GM21447 (cell line): ENCODE data around the gene SPAG9.
"Not testable (repeated sequence)": the region's sequence is repeated elsewhere in the genome, so short reads cannot be mapped to it uniquely, and the experiment has no call there.

ENCODE experiments used
- ATAC-seq: cut with Tn5 transposase; IDR thresholded peaks from one replicate; pipeline ENCODE4 v1.9.1; 2021; ENCODE audit not compliant: unreplicated experiment

The SPAG9 gene

DNA sequence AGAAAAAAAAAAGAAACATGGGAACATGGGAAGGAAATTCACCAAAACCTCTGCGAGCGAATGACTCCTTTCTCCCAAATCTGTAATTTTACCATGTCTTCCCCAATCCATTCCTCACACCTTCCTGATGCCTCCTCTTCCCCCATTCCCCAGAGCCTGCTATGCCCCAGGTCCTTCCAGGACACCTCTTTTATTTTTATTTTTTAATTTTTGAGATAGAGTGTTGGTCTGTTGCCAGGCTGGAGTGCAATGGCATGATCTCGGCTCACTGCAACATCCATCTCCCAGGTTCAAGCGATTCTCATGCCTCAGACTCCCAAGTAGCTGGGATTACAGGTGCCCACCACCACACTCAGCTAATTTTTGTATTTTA lies 179.0 kb downstream of the SPAG9 start:
- ATAC-seq: not testable (repeated sequence)

DNA sequence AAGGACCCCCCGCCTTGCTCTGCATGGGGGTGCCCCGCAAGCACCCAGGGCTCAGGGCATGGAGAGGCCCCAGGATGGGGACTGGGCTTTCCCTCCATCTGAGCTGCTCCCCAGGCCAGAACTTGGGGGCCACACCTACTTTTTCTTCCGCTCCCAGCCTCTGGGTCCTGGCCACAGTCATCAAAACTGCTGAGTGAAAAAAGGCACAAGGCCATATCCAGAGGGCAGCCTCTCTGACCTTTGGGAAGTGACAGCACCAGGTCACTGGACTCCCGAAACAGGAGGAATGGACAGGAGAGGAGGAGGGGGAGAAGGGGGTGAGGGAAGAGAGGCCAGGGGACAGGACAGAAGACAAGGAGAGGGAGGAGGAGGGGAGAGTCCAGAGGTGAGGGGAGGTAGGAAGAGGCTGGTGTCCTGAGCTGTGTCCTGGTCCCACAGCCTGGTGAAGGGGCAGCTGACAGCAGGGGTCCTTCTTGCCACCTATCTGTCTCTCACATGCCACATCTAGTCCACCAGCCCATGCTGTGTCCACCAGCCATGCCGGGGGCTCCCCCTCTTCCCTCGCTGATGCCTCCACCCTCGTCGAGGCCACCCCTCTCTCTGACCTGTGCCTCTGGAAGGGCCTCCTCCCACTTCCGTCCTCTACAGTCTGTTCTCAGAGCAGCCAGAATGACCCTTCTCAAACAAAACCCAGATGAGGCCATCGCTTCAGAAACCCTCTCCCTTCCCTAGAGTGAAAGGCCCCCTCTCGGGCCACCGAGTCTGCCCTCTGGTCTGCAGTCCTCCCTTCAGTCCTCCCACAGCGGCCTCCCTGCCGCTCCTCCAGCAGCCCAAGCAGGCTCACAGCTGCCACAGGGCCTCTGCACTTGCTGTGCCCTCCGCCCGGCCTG lies 180.6 kb downstream of the SPAG9 start:
- no peak for ATAC-seq

GRCh38 chr17:50939542-50939794 lies 181.2 kb downstream of the SPAG9 start:
- no peak for ATAC-seq

- ATAC-seq: no peak
Observed at GRCh38 chr17:50938821-50939541, 181.7 kb downstream of the SPAG9 start.

DNA sequence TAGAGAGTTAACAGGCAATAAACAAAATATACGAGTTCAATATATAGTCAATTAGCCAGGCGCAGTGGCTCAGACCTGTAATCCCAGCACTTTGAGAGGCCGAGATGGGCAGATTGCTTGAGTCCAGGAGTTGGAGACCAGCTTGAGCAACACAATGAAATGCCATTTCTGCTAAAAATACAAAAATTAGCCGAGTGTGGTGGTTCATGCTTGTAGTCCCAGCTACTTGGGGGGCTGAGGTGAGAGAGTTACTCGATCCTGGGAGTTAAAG lies 184.7 kb downstream of the SPAG9 start:
- no peak for ATAC-seq

DNA sequence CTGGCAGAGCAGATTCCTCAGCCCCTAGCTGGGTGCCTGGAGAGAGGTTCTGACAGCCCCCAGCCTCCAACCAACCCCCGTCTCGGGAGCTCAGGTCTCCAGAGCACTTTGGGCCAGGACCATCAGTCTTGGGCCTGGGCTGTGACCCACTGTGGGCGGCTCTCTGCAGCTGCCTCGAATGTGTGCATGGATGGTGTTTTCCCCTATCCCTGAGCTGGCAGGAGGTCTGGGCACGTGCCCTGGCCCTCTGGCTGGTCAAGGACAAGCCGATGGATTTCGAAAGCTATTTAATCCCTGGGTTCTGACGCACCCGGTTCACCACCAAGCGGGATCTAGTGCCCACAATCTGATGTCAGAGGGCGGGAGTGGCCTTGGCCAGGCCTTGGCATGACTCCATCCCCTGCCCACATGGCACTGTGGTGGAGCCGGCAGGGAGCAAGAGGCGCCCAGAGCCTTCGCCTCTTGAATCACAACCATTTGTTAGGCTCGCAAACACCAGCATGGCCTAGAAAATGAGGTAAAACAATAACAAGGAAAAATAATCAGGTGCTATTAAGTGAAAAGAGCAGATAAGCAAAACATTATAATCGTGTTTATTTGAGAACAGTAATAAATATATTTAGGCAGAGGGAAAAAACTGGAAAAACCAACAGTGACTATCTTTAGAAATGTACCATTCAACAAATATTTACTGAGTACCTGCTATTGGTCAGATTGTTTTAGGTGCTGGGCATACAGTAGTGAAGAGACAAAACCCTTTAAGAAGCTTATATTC lies 185.3 kb downstream of the SPAG9 start:
- no peak for ATAC-seq

GRCh38 chr17:50934672-50935220 lies 185.9 kb downstream of the SPAG9 start:
- ATAC-seq: no peak

- ATAC-seq: no peak
Observed at GRCh38 chr17:50934161-50934560, 186.5 kb downstream of the SPAG9 start.

DNA sequence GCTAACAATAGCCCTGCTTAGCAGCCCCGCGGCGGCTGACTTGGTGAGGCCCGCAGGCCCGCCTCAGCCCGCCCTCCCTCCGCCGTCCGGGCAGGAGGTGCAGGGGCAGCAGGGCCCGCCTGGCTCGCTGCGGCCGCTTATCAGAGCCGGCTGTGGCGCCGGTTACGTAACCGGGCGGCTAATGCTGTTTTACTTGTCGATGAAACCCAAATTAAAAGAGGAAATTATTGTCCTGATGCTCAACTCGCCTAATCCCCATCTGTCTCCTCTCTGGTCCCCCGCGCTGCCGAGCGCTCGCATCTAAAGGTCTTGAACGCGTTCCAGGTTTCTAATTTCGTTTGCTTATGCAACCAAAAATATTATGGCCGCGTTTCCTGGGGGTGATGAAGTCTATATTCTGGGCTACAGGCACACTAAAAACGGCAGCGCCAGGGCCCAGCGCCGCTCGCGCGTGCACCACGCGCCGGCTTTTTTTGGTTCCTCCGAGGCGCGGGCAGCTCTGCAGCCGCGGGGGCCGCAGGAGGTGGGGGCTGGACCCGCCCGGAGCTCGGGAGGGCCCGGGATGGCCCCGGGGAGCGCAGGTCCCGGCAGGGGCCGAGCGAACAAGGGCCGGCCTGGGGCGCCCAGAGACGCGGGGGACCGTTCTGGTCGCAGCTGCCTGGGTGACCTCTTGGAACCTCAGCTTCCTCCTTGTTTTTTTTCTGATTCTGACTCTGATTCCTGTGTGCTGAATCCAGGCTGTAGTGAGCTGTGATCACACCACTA lies 189.3 kb downstream of the SPAG9 start:
- no peak for ATAC-seq

- no peak for ATAC-seq
Observed at GRCh38 chr17:50928646-50929045, 192.0 kb downstream of the SPAG9 start.

DNA sequence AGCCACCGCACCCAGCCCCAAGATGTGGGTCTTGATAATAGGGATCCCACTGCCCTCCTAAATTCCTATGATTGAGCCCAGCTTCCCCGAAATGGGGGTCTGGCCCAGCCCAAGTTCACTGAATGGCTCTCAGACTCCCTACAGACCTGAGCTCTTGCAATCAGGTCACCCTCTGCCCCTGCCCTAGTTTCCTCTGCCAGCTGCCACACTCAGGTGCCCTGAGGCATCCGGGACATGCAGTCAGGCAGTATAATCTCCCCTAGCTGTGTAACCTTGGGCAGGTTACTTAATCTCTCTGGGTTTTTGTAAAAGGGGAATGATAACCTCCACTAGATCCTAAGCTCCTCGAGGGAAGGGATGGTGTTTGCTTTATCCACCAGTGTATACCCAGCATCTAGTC lies 193.4 kb downstream of the SPAG9 start:
- ATAC-seq: no peak

- no peak for ATAC-seq
Observed at GRCh38 chr17:50926523-50926922, 194.1 kb downstream of the SPAG9 start.

DNA sequence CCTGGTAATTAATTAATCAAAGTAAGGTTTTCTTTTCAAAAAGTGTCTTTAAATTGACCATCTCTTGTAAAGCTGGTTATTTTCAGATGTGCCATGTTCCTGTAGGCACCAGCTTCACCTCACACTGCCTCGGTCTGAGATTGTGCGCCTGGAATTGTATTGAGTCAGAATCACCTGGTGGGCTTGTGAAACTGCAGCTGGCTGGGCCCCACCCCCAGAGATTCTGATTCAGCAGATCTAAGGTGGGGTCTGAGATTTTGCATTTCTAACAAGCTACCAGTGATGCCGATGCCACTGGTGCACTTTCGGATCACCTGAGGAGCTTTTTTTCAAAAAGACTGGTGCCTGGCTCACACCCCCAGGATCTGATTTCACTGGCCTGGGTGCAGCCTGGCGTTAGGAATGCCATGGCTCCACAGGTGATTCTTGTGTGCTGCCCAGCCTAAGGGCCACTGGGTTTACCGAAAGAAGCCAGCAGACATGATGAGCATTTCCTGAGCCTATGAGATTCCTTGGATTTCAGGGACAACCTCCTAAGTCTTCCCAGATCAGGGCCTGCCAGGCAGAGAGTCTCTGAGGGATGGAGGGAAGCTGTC lies 195.3 kb downstream of the SPAG9 start:
- ATAC-seq: no peak

DNA sequence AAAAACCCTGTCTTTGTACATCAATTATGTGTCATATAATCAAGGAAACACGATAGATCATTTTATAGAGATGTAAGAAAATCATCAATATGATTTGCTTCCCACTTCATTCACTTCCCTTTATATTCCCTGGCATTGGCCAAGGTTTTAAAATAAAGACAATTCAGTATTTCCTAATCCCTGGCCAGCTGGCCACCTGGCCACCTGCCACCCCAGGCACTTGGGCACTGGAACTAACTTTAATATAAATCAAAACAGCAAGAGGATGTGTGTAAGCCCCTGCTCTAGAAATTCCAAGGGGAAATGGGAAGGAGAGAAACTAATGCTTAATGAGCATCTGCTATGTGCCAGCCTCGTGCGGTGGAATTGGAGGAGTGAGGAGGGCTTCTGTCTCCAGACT lies 195.9 kb downstream of the SPAG9 start:
- ATAC-seq: no peak

GRCh38 chr17:50924300-50924699 lies 196.4 kb downstream of the SPAG9 start:
- ATAC-seq: no peak

DNA sequence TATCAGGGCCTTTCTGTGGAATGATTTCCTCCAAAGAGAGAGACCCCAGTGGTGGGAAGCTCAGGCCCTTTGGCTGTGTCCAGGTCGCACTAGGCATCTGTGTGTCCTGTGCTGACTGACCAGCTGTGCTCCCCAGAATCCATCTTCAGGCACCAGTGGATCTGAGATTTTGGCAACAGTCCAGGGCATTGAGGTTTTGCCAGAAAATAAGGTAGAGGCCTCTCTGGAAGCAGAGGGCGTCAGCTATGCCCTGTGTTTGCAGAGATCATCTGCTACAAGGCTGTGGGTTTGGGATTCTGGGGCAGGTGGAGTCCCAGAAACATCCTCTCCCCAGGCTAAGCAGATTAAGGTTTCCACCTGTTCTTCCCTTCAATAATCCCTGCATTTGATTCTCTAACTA lies 197.1 kb downstream of the SPAG9 start:
- ATAC-seq: no peak

DNA sequence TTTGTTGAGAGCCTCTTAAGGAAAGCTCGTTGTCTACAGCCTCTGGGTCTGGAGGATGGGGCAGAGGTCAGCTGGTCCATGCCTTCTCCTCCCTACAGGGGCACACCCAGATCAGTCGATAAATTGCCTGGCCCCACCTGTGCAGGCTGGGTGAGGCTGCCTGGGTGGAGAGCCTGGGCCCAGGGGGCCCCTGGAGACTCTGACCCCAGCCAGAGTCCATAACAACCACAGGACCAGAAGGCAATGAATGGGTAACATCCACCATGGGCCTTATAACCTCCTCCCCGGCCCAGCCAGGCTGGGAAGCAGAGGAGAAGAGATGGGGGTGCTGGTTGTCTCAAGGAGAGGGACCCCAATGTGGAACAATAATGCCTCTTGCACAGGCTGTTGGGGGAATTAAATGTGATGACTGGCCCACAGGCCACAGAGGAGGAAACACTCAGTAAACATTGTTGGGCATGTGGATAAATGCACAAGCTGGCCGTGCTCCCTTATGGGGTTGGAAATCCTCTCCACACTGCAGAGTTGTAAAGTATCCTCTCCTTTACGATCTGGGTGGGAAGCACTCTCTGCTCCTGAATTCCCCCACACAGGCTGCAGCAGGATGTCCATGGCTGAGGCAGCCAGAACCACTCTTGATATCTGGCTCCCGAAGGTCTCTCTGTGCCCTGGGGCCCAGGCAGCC lies 197.8 kb downstream of the SPAG9 start:
- ATAC-seq: no peak

- no peak for ATAC-seq
Observed at GRCh38 chr17:50922107-50922506, 198.6 kb downstream of the SPAG9 start.

GRCh38 chr17:50920891-50921586 lies 199.6 kb downstream of the SPAG9 start:
- ATAC-seq: no peak

DNA sequence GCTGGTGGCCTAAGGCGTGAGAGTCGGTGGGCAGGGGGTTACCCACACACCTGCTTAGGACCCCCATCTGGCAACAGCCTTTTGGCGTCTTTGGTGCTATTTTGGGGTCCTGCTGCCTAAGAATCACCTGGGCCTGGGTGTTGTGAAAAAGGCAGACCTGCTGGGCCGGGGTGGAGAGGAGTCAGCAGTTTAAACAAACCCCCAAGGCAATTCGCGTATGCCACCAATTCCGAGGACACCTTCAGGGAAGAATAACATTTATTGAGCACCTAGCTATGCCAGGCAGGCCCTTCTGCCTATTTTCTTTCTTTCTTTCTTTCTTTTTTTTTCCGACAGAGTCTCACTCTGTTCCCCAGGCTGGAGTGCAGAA lies 200.6 kb downstream of the SPAG9 start:
- no peak for ATAC-seq
